HG02763 (cell line): ENCODE measurements around the gene ECD.
A peak's percentile ranks its signal among the peaks of the same experiment; 100 is the strongest.
"Not testable (repeated sequence)": the region's sequence is repeated elsewhere in the genome, so short reads cannot be mapped to it uniquely, and the experiment has no call there.

Source experiments
- ATAC-seq: cut with Tn5 transposase; IDR thresholded peaks from one replicate; pipeline ENCODE4 v1.9.1; 2021; ENCODE audit warnings: mild to moderate bottlenecking, moderate library complexity; ENCODE audit not compliant: unreplicated experiment

ECD gene

GRCh38 chr10:73161079-73161478 lies 6.7 kb downstream of the ECD start:
- no peak for ATAC-seq

GRCh38 chr10:73159038-73159648 lies 8.7 kb downstream of the ECD start:
- no peak for ATAC-seq

DNA sequence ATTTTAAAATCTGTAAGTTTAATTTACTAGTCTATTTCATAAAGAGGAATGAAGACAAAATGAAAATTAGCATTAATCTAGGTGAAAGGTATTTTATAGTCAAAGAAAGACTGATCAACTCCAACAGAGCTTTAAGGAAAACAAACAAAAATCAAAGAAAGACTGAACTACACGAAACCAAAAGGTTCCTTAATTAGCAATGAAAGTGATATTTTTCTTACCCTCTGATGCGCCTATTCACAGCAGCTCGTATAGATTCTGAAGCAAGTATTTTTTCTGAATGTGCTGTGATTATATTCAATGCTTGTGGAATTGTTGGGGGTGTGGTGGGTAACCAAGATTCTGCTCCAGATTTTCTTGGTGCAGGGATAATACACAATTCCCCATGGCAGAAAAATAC lies 11.8 kb downstream of the ECD start:
- no peak for ATAC-seq

DNA sequence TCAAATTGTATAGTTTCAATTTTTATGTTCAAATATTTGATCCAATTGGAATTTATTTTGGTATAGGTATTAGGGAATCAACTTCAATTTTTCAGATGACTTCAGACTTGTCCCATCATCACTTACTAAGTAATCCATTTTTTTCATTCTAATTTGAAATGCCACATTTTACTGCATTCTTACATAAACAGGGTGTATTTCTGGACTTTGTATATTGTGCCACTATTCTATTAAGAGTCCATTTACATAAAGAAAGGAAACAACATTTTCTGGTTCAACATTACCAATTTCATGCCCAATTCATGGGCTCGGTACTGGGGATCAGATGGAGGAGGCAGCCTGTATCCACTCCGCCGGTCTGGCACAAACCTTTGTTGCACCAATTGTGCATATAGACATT lies 15.8 kb downstream of the ECD start:
- no peak for ATAC-seq

- ATAC-seq: not testable (repeated sequence)
These were observed 17.0 kb downstream of the ECD start for GRCh38 chr10:73150633-73151413.

DNA sequence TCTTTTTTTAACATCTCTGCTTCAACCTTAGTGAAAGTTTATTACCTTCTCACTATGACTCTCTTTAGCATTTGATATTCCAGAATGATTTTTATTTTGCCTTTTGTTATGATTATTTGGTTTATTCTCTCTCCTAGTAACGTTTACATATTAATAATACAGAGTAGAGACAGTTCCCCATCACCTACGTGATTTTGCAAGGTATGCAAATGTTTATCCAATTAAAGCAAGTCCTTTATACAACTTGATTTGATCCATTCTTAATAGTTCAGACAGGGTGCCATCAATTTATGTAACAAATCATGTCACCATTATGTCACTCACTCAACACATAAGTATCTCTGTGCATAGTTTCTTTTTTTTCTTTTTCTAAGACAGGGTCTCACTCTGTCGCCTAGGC lies 26.2 kb downstream of the ECD start:
- no peak for ATAC-seq

- ATAC-seq: no peak
These were observed 28.6 kb downstream of the ECD start for GRCh38 chr10:73139251-73139650.

DNA sequence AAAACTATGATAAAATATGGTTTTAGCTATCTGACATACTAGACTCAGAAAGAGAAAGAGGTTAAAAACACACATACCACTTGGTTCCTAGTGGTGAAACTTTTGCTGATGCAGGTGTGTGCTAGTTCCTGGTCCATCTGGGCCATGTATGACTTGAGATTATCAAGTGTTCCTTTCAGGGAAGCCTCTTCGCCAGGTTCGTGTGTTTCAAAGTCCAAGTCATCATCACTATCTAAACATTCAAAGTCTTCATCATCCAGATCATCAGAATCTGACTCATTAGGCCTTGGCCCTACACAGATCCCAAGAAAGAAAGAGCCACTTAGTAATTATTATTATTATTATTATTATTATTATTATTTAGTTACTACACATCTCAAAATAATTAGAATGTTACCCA lies 31.2 kb downstream of the ECD start:
- ATAC-seq: no peak

DNA sequence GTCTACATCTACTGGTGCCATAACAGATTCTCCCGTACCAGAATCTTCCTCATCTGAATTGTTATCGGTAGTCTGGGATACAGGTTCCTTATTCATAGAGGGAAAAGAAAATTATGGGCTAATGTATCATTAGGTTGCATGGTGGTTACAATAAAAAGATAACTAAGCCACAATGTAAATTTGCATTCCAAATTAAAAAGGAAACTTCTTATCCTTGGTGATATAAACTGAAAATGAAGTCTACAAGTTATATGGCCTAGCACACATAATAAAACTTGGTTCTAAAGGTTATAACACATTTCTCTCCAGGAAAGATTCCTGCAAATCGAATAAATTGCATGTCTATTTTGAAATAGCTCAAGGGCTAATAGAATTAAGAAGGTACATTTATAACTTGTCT lies 33.1 kb downstream of the ECD start:
- ATAC-seq: no peak

DNA sequence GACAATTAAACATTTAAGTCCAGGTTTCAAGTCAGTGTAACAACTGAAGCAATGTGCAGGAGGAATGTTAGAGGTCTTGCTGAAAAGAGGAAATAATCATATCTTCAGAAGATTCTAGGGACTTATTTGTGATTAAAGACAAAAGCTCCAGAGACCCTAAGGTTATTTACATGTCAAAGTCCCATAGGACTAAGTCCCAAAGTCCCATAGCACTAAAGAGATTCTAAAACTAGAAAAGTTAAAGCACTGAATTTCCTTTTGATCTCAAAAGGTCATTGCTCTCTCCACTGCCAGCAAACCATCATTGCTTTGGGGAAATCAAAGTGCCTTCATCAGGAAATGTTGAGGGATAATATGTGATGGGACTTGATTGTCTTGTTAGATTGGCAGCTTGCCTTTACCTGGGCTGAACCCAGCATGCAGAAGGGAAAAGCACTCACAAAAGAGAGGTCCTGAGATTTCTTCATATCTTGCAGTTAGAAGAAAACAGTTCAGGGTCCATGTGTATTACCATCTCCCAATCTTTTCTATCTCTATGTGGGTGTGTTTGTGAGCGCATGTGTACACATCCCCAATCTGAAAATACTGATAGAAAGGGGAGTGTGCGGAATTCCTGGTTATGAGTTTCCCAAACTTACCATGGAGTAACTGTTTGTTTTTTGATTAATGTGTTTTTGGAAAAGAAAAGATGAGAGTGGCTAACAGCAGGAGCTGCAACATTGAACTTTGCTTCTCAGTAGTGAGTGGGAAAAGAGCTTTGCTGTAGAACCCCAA lies 35.7 kb downstream of the ECD start:
- no peak for ATAC-seq

DNA sequence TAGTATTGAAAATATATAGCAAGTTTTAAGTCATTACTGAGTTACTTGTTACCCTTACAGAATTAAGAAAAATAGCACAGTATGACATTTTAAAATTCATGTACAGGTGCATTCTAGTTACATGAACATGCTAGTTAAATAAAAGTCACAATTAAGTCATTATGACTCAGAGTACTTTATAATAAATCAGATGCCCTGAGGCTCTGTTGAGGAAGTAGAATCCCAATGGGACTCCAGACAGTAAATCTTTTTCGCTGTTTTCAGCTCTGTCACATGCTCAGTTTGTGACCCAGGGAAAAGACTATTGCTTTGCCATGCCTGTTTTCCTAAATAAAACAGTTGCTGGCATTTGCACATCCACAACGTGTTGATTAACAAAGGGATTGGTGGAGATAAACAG lies 36.5 kb downstream of the ECD start:
- ATAC-seq: no peak

DNA sequence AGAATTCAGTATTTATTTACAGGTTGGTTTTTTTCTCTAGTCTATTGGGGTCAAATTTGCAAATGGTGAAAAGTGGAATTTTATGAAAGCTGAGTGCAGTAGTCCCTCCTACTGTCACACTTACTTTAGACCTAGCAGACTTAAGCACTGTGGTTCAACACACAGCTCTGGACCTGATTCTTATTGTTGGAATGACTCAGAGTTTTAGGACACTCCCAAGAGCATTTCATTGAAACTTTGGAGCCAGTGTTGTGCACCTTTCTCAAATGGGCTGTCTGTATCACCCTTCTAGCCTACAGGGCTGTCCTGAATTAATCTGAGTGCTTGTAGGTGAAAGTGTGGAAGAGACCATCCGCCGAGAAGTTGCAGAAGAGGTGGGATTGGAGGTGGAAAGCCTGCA lies 41.5 kb downstream of the ECD start:
- no peak for ATAC-seq

GRCh38 chr10:73119952-73120351 lies 47.9 kb downstream of the ECD start:
- ATAC-seq: no peak

DNA sequence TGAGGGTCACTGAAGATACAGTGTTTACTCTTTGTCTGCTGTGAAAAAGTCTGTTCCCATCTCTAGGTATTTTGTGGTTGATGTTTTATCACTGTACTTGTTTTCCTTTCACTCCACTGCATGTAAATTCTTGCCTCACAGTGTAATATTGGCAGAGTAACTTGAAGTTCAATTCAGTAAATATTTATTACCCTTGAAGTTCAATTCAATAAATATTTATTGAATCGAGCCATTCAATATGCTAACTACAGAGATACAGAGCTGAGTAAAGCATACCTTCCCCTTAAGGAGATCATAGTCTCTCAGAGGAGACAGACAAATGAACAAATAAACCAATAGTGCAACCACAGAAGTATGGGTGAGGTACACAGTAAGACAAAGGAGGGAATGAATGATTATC lies 48.4 kb downstream of the ECD start:
- no peak for ATAC-seq

GRCh38 chr10:73117976-73118743 lies 49.6 kb downstream of the ECD start:
- peak; percentile 75 for ATAC-seq

DNA sequence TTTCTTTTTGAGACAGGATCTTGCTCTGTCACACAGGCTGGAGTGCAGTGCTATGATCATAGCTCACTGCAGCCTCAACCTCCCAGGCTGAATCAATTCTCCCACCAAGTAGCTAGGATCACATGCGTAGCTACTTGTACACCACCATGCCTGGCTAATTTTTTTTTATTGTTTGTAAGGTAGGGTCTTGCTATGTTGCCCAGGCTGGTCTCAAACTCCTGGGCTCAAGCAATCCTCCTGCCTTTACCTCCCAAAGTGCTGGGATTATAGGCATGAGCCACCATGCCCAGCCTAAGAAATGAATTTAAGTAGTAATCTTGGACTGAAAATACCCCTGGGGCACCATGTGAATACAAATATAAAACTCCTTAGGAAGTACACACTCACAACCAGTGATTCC lies 51.8 kb downstream of the ECD start:
- ATAC-seq: no peak

- ATAC-seq: no peak
These were observed 54.3 kb downstream of the ECD start for GRCh38 chr10:73113551-73113950.

GRCh38 chr10:73112032-73112431 lies 55.8 kb downstream of the ECD start:
- ATAC-seq: not testable (repeated sequence)

DNA sequence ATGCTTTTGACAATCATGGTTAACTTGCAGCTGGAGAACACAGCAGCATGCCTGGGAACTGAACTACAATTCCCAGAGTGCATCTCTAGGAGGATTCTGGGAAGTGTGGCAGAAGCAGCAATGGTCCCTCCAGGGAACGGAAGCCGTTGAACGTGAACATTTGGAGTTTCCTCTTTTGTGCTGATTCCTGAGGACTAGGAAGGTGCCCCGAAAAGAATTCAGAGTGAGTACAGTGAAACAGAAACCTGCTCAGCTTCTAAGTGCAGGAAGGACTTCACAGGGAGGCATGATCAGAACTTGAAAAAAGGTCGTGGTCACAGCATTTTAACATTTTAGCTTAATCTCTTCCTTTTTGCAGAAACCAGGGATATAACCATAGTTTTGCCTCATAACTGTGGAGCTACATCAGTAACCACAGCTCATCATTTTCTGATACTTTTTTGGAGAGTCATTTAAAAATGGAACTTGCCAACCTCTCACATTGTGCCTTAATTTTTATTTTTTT lies 57.4 kb downstream of the ECD start, which contains the start of gene NUDT13:
Gene NUDT13 (plus strand): TSS at position 111 of the 505 bp plus-strand sequence. CDS start 3,911 bp downstream, outside the sequence.
- peak; percentile 69 for ATAC-seq

GRCh38 chr10:73109248-73109652 lies 58.6 kb downstream of the ECD start:
- ATAC-seq: not testable (repeated sequence)

DNA sequence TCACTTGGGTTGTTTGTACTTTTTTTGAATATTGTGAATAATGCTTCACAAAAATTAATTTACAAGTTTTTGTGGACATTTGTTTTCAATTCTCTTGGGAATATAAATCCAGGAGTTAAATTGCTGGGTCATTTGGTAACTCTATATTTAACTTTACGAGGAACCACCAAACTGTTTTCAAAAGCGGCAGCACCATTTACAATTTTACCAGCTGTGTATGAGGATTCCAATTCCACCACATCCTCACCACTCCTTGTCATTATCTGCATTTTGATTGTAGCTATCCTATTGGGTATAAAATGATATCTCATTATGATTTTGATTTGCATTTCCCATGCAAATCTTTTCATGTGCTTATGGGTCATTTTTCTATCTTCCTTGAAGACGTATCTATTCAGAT lies 61.5 kb downstream of the ECD start:
- ATAC-seq: no peak
